ENCODE results near the gene SNN. TPM values are rescaled to one million over a fixed set of nuclear protein-coding genes. Genes with fewer than 3 reads are reported as not detected.

SNN gene
- total and polyA plus RNA-seq, 9 of the 15 experiments (the other 6 are each of a cell fraction or from before 2014, with no cell fraction given), result 0.07 to 2.9 (median 1.9) TPM

GRCh38 chr16:11627822-11628457 lies 40.3 kb upstream of the SNN start:
- intact Hi-C loops (cut with micrococcal nuclease), result no loop called here
- 2% methylated on average over 14 of the region's 15 CpGs for WGBS (ENCODE audit: insufficient coverage, low coverage, missing lambda C conversion rate)
- BruUV-seq (replicated peaks), result no TSS peak
- Histone ChIP-seq H3K27me3 (ENCODE audit: control insufficient read depth in 2 of 2, insufficient read depth in 2 of 2, low read length in 2 of 2) (peaks cover 0 to 20% of the 10 kb centered on the region in 2 experiments; a peak in 2 of 5 replicates), H3K9me3 (replicated peaks; ENCODE audit: control insufficient read depth, insufficient read depth, low read depth, low read length) (no peaks in the 10 kb centered on the region), H3K79me2 (ENCODE audit: control insufficient read depth, insufficient read depth, low read length) (no peaks in the 10 kb centered on the region), H3K36me3 (ENCODE audit: control insufficient read depth, insufficient read depth, low read length) (no peaks in the 10 kb centered on the region), H2AFZ (ENCODE audit: low read depth, low read length) (no peak overlapping the region), H4K20me1 (replicated peaks; ENCODE audit: control insufficient read depth, insufficient read depth, low read length) (no peaks in the 10 kb centered on the region), H3K27ac (ENCODE audit: extremely low read depth, low read depth, low read length) (peak overlapping the region; percentile 17; the same call in 1 of the 3 replicates), H3K9ac (ENCODE audit: insufficient read depth in 1 of 2, low read depth in 2 of 2, low read length in 2 of 2) (peak overlapping the region in 1 of 2 experiments; percentile 37; a peak in 1 of 4 replicates), H3K9me1 (ENCODE audit: control insufficient read depth, insufficient read depth, low read length) (no peaks in the 10 kb centered on the region), H3K4me1 (replicated peaks in 1 of 2; ENCODE audit: control insufficient read depth in 2 of 2, insufficient read depth in 2 of 2, low read length in 2 of 2) (peaks cover 15 to 26% of the 10 kb centered on the region in 2 experiments), H3K4me2 (ENCODE audit: insufficient read depth, low read length) (peak overlapping the region; percentile 45; the same call in 1 of the 2 replicates), H3K4me3 (no peak overlapping the region)
- DNase-seq (ENCODE audit: extremely low read depth in 1 of 4, low spot score in 3 of 4) (peak in 3 of 4 experiments; percentile 25 to 58 (median 40)), FAIRE-seq (no peak), ATAC-seq (peak; percentile 76)
- in situ Hi-C loops (cut with MboI), result no loop called here
- POLR2A ChIA-PET, result interaction anchor here (1.0 to 1.6 kb wide), 3 partner anchors 9 to 67 kb away, joined by 3 to 8 read pairs (median 4); no protein-coding TSS in a partner anchor
- CTCF ChIA-PET (ENCODE audit: low intra/inter-chr PET ratio), result no interaction called here
- TF ChIP-seq PATZ1 (CRISPR knock-in tag; IDR thresholded peaks at IDR 0.05; ENCODE audit: borderline replicate concordance) (no peak), ZNF316 (IDR thresholded peaks at IDR 0.05) (no peak), IRF2 (CRISPR knock-in tag; IDR thresholded peaks at IDR 0.05) (no peak), MTA1 (IDR thresholded peaks at IDR 0.05; ENCODE audit: borderline replicate concordance) (0 out of 2 replicates have a peak, but pooled peaks have one; percentile 14), MXI1 (IDR thresholded peaks at IDR 0.05; ENCODE audit: low read depth, low read length) (no peak), ZNF175 (CRISPR knock-in tag; IDR thresholded peaks at IDR 0.05; ENCODE audit: low read depth) (peak; percentile 81; the same call in 1 of the 2 replicates), FOXJ3 (CRISPR knock-in tag; IDR thresholded peaks at IDR 0.05) (no peak), HDAC1 (IDR thresholded peaks at IDR 0.05) (no peak), ZNF644 (tag; IDR thresholded peaks at IDR 0.05; ENCODE audit: low read depth) (peak; percentile 65), ZNF696 (CRISPR knock-in tag; conservative IDR thresholded peaks at IDR 0.05) (no peak), U2AF1 (optimal IDR thresholded peaks at IDR 0.05; ENCODE audit: low read depth, low read length) (no peak), GTF2F1 (IDR thresholded peaks at IDR 0.05; ENCODE audit: low read depth, low read length) (no peak), ZNF253 (CRISPR knock-in tag; conservative IDR thresholded peaks at IDR 0.05) (no peak), FOXK2 (conservative IDR thresholded peaks at IDR 0.05 in 1 of 2, IDR thresholded peaks at IDR 0.05 in 1 of 2; ENCODE audit: low read depth in 2 of 2) (peak in 1 of 2 experiments; percentile 29; a peak in 1 of 4 replicates), CXXC5 (CRISPR knock-in tag; IDR thresholded peaks at IDR 0.05) (peak; percentile 74), SPI1 (IDR thresholded peaks at IDR 0.05; ENCODE audit: borderline replicate concordance, low read depth, low read length) (no peak)
- TF ChIP-seq, protein P1, sequence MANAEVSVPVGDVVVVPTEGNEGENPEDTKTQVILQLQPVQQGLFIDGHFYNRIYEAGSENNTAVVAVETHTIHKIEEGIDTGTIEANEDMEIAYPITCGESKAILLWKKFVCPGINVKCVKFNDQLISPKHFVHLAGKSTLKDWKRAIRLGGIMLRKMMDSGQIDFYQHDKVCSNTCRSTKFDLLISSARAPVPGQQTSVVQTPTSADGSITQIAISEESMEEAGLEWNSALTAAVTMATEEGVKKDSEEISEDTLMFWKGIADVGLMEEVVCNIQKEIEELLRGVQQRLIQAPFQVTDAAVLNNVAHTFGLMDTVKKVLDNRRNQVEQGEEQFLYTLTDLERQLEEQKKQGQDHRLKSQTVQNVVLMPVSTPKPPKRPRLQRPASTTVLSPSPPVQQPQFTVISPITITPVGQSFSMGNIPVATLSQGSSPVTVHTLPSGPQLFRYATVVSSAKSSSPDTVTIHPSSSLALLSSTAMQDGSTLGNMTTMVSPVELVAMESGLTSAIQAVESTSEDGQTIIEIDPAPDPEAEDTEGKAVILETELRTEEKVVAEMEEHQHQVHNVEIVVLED (CRISPR knock-in tag; IDR thresholded peaks at IDR 0.05), result no peak
- TF ChIP-seq, protein P2, sequence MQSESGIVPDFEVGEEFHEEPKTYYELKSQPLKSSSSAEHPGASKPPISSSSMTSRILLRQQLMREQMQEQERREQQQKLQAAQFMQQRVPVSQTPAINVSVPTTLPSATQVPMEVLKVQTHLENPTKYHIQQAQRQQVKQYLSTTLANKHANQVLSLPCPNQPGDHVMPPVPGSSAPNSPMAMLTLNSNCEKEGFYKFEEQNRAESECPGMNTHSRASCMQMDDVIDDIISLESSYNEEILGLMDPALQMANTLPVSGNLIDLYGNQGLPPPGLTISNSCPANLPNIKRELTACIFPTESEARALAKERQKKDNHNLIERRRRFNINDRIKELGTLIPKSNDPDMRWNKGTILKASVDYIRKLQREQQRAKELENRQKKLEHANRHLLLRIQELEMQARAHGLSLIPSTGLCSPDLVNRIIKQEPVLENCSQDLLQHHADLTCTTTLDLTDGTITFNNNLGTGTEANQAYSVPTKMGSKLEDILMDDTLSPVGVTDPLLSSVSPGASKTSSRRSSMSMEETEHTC (IDR thresholded peaks at IDR 0.05), result no peak

All from K562 (cell line).